H1 (cell line): ENCODE results near the gene MYO16.

Experiments used
- CHD7 ChIP-seq: fragments of 300-600 bp; sonication (generic); IDR thresholded peaks from 2 replicates; pipeline ENCODE4 v1.7.1; 2012; ENCODE audit warnings: low read length, moderate library complexity, mild to moderate bottlenecking, inconsistent platforms; ENCODE audit not compliant: insufficient replicate concordance
- CTCF ChIP-seq, 3 experiments: IDR thresholded peaks; 1 replicate in 2 of 3; 2 replicates in 1 of 3; pipeline versions ENCODE4 v1.5.1 to v1.6.1; 2011; ENCODE audit warnings: low read length in 3 of 3, mild to moderate bottlenecking in 3 of 3, inconsistent platforms in 2 of 3, low read depth in 1 of 3, moderate library complexity in 1 of 3; ENCODE audit not compliant: insufficient read depth in 1 of 3; ENCODE audit errors: control extremely low read depth in 1 of 3
- EP300 ChIP-seq, 2 experiments: IDR thresholded peaks; 1 replicate in 1 of 2; 2 replicates in 1 of 2; pipeline ENCODE4 v1.6.1; 2011 to 2012; ENCODE audit warnings: low read depth in 2 of 2, low read length in 2 of 2, mild to moderate bottlenecking in 2 of 2, borderline replicate concordance in 1 of 2, inconsistent platforms in 1 of 2, moderate library complexity in 1 of 2
- SRF ChIP-seq: IDR thresholded peaks from 2 replicates; pipeline ENCODE4 v1.6.1; 2011; ENCODE audit warnings: mild to moderate bottlenecking, low read depth, low read length, moderate library complexity
- ZNF274 ChIP-seq: IDR thresholded peaks from 2 replicates; pipeline ENCODE4 v1.7.0; 2012; ENCODE audit warnings: low read length, borderline replicate concordance; ENCODE audit errors: extremely low read depth

- peak in 2 of 3 experiments; percentile 12 to 29; a peak in 2 of 4 replicates for TF ChIP-seq CTCF (IDR thresholded peaks at IDR 0.05; ENCODE audit: control extremely low read depth in 1 of 3, insufficient read depth in 1 of 3, low read depth in 1 of 3, low read length in 3 of 3)
- TF ChIP-seq ZNF274 = no peak
- TF ChIP-seq EP300 (IDR thresholded peaks at IDR 0.05; ENCODE audit: borderline replicate concordance in 1 of 2, low read depth in 2 of 2, low read length in 2 of 2) = no peak
- no peak for TF ChIP-seq SRF
- TF ChIP-seq CHD7 = no peak
Measured at GRCh38 chr13:108895220-108895704, 265.9 kb downstream of the MYO16 start.
